Heart right ventricle (tissue), 16 donors: ENCODE data around the gene TMEM86A. TPM values are rescaled to one million over a fixed set of nuclear protein-coding genes. Genes with fewer than 3 reads are reported as not detected.

ENCODE experiments used
- ATAC-seq, 8 donors: fragments of 200-7000 bp; cut with Tn5 transposase; one replicate each; pipeline ENCODE4 v1.9.1; 2020; ENCODE audit warnings: mild to moderate bottlenecking in 8 of 8, moderate library complexity in 8 of 8, moderate number of reproducible peaks in 1 of 8
- DNase-seq, 2 donors: peaks; one replicate each; pipeline ENCODE4 v3.0.0-alpha.2; 2020
- H3K27ac ChIP-seq, 10 donors: fragments of 200-600 bp; sonication (generic) in 2 of 10; one replicate each; pipeline versions ENCODE4 v1.5.0 to v1.8.0; 2020 to 2022; ENCODE audit warnings: mild to moderate bottlenecking in 3 of 10
- H3K27me3 ChIP-seq, 7 donors: fragments of 200-600 bp; one replicate each; pipeline ENCODE4 v1.8.0; 2021 to 2022; ENCODE audit warnings: mild to moderate bottlenecking in 2 of 7
- H3K36me3 ChIP-seq, 9 donors: fragments of 200-600 bp; sonication (generic) in 1 of 9; one replicate each; pipeline versions ENCODE4 v1.5.0 to v1.8.0; 2020 to 2022; ENCODE audit warnings: mild to moderate bottlenecking in 2 of 9
- H3K4me1 ChIP-seq, 9 donors: fragments of 200-600 bp; sonication (generic) in 1 of 9; one replicate each; pipeline versions ENCODE4 v1.5.0 to v1.8.0; 2020 to 2022; ENCODE audit warnings: mild to moderate bottlenecking in 4 of 9
- H3K4me3 ChIP-seq, 10 donors: fragments of 200-600 bp; sonication (generic) in 2 of 10; one replicate each; pipeline versions ENCODE4 v1.5.0 to v1.8.0; 2020 to 2022; ENCODE audit warnings: mild to moderate bottlenecking in 7 of 10, moderate library complexity in 2 of 10
- H3K9me3 ChIP-seq, 11 donors: fragments of 200-600 bp in 10 of 11; sonication (generic) in 2 of 11; one replicate each; pipeline versions ENCODE4 v1.5.0 to v1.8.0; 2013 to 2022; ENCODE audit warnings: mild to moderate bottlenecking in 2 of 11, control low read depth in 1 of 11, moderate library complexity in 1 of 11
- WGBS, 2 donors: extraction: QIAGEN DNeasy Blood & Tissue Kit; methylation state at CpG; one replicate each; pipeline ENCODE4 v1.1.7; 2013; ENCODE audit warnings: inconsistent platforms in 1 of 2; 5-methylcytosine and 5-hydroxymethylcytosine counted together
- intact Hi-C, 10 donors: fragments of 100-400 bp; cut with DNase I; formaldehyde crosslinking; loops; one replicate each; pipeline versions ENCODE4 v1.11.1 to v1.14.2; 2022
- polyA plus RNA-seq, 2 donors: library from polyadenylated mRNA; stranded (reverse); fragments of 200-250 nt; gene quantifications; one replicate each; pipeline ENCODE4 v1.2.3, GENCODE V29; 2013
- total RNA-seq, 10 donors: library from RNA; stranded (reverse); fragmentation: NEBNext Ultra II Directional in 3 of 10; extraction: Animal tissue kit (Norgen Biotek cat#: 25700) in 3 of 10; gene quantifications; one replicate each; pipeline versions ENCODE4 v1.2.1 to v1.2.4, GENCODE V29; 2021 to 2023
- TF ChIP-seq, protein P1 (sequence below), 9 donors: fragments of 200-600 bp; sonication (generic) in 2 of 9; IDR thresholded peaks; one replicate each; pipeline versions ENCODE4 v1.5.0 to v1.8.0; 2021 to 2022; ENCODE audit warnings: antibody characterized with exemption in 9 of 9, mild to moderate bottlenecking in 5 of 9, moderate library complexity in 1 of 9
- donor health status: Arrhythmogenic right ventricular cardiomyopathy.
- donor health status: ischemic (EF 13 %, LVEDD 7.1; RV severe dilation, severe dysfunction).
- donor health status: healthy with polysubstance abuse.
- donor health status: DM: no; HTN: yes; CAD: no.
- donor health status: DM: no; HTN: no; CAD: no.
- donor health status: ischemic (EF 25% LVEDD 6.9; RV normal size, moderate dysfunction).
- donor health status: ischemic (EF 25% LVEDD 5.7; RV mildly dilated, moderate dysfunction).
- donor health status: healthy.
- donor health status: DM: yes; HTN: yes; CAD: no.
- donor health status: Ischemic cardiomyopathy.
- donor health status: ischemic (EF 35%, LVEDD 5.7; RV mildly dilated, moderate dysfunction).
- donor health status: nonischemic (EF 11% LVEDD 7.7; RV severe dilation, severe dysfunction).
- donor health status: DM: yes; HTN: yes; CAD: no.
- donor health status: PGD.
- donor health status: ischemic (EF 29% LVEDD 5.4; RV normal size, mild dysfunction).
- donor health status: nonischemic (EF 23%, LVEDD 6.1; RV moderate dilation, normal function).

TMEM86A gene
- total and polyA plus RNA-seq, 12 donors: 2.0 to 9.3 (median 5.0) TPM

DNA sequence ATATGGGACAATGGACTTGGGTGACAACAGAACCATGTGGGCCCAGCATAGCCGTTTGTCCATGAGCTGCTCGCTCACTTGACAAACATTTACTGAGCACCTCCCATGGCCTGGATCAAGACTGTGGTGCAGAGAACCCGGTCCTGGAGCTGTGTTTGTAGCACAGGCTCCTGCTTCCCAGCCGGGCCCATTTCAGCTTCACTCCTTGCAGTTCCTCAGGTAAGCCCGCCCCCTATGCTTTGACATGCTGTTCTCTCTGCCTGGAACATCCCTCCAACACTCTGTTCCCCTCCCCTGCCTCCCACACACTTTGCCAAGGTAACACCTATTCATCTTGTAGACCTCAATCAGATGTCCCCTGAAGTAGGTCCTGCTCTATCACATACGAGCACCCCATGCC lies 46.7 kb downstream of the TMEM86A start:
- no peak overlapping the region for H3K27ac ChIP-seq
- no peaks in the 10 kb centered on the region for H3K36me3 ChIP-seq
- TF ChIP-seq, protein P1, sequence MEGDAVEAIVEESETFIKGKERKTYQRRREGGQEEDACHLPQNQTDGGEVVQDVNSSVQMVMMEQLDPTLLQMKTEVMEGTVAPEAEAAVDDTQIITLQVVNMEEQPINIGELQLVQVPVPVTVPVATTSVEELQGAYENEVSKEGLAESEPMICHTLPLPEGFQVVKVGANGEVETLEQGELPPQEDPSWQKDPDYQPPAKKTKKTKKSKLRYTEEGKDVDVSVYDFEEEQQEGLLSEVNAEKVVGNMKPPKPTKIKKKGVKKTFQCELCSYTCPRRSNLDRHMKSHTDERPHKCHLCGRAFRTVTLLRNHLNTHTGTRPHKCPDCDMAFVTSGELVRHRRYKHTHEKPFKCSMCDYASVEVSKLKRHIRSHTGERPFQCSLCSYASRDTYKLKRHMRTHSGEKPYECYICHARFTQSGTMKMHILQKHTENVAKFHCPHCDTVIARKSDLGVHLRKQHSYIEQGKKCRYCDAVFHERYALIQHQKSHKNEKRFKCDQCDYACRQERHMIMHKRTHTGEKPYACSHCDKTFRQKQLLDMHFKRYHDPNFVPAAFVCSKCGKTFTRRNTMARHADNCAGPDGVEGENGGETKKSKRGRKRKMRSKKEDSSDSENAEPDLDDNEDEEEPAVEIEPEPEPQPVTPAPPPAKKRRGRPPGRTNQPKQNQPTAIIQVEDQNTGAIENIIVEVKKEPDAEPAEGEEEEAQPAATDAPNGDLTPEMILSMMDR (IDR thresholded peaks at IDR 0.05): no peak
- ATAC-seq (no peak), DNase-seq (no peak)
- no peaks in the 10 kb centered on the region for H3K27me3 ChIP-seq
- H3K4me3 ChIP-seq: no peak overlapping the region
- 81 to 84% methylated on average over 6 of the region's 6 CpGs for WGBS, 2 donors
- H3K9me3 ChIP-seq: no peaks in the 10 kb centered on the region
- H3K4me1 ChIP-seq: peaks cover 0 to 5% (median 0%) of the 10 kb centered on the region in 9 donors
- intact Hi-C loops: no loop called here

DNA sequence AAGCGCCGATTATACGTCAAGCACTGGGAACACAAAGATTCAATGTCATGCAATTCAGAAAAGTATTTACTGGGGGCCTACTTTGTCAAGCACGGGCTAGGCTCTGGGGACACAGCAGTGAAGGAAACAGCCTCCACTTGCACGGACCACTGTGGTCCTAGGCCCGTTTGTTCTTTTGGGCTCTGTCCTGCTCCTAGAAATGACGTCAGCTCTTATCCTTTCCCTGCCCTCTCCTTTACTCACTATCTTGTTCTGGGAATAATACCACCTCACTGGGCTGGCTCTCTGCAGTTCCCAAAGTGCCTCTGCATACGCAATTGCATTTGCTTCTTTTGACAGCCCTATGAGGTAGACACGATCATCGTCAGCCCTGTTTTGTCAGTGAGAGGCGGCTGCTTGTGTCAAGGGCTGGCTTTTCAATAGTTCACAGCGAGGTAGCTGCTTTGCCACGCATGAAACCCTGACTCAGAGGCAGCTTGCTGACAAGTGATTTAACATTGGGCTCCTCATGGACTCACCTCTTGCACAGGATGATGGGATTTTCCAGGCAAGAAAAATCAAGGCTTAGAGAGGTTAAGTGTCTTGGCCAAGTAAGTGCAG lies 50.3 kb downstream of the TMEM86A start:
- peaks cover 0 to 5% (median 0%) of the 10 kb centered on the region in 7 donors for H3K27me3 ChIP-seq
- no peak overlapping the region for H3K27ac ChIP-seq
- 71 to 75% methylated on average over 13 of the region's 13 CpGs for WGBS, 2 donors
- H3K36me3 ChIP-seq: no peaks in the 10 kb centered on the region
- H3K4me3 ChIP-seq: no peak overlapping the region
- ATAC-seq: no peak
- peaks cover 0 to 5% (median 0%) of the 10 kb centered on the region in 9 donors for H3K4me1 ChIP-seq
- intact Hi-C loops: no loop called here
- TF ChIP-seq, protein P1 (IDR thresholded peaks at IDR 0.05): no peak
- DNase-seq: no peak
- H3K9me3 ChIP-seq: no peaks in the 10 kb centered on the region

DNA sequence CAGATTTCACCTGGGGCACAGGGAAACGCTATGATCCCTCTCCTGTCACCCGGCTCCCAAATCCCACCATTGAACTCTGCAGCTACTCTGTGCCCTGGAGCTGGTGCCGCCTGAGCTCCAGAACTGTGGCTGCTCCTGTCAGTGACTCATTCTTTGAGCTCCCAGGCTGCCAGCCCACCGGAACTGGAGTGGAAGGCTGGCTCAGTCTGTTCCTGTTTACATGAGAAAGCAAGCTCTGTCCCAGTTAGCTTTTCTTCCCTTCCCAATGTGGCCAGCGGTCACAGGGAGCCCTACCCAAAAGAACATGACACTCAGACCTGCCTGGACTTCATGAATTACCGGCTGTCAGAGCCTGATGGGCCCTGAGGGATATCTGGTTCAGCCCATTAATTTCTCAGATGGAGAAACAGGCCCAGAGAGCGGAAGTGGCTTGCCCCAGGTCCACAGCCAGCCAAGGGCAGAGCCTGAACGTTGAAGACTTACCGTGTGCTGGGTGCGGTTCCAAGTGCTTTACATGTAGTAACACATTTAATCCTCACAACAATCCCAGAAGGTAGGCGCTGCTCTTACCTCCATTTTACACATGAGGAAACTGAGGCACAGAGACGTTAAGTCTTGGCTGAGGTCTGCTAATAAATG lies 51.2 kb downstream of the TMEM86A start:
- WGBS, 2 donors: 66 to 73% methylated on average over 12 of the region's 12 CpGs

DNA sequence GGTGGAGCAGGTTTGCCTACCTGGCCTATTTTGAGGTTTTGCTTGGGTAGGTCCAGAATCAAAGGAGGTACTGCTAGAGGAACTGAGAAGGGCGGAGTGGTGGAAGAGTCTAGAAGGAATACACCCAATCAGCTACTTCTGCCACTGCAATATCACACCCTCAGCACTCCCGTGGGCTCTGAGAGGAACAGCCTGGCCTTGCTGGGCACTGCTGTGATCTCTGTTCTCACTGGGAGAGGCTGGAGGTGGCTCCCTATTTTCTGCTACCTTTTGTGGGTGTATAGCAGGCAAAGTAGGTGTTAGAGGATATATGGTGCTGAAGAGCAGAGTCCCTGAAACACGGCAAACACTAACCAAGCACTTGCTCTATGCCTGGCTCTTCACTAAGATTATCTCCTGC lies 52.4 kb downstream of the TMEM86A start:
- intact Hi-C loops: no loop called here
- Histone ChIP-seq H3K9me3 (no peaks in the 10 kb centered on the region), H3K36me3 (no peaks in the 10 kb centered on the region), H3K4me1 (peaks cover 0 to 5% (median 0%) of the 10 kb centered on the region in 9 donors), H3K27me3 (peaks cover 0 to 6% (median 0%) of the 10 kb centered on the region in 7 donors), H3K27ac (no peak overlapping the region), H3K4me3 (no peak overlapping the region)
- 78 to 89% methylated on average over 3 of the region's 3 CpGs for WGBS, 2 donors
- DNase-seq (no peak), ATAC-seq (no peak)
- TF ChIP-seq, protein P1 (IDR thresholded peaks at IDR 0.05): no peak

More for the DNA sequence above, 51.2 kb downstream of the TMEM86A start:
- H3K36me3 ChIP-seq: no peaks in the 10 kb centered on the region
- TF ChIP-seq, protein P1 (IDR thresholded peaks at IDR 0.05): no peak
- H3K9me3 ChIP-seq: no peaks in the 10 kb centered on the region
- peaks cover 0 to 6% (median 0%) of the 10 kb centered on the region in 7 donors for H3K27me3 ChIP-seq
- intact Hi-C loops: no loop called here
- peaks cover 0 to 5% (median 0%) of the 10 kb centered on the region in 9 donors for H3K4me1 ChIP-seq
- H3K27ac ChIP-seq: no peak overlapping the region
- ATAC-seq (peak in 2 of 8 donors; percentile 28 to 64), DNase-seq (no peak)
- no peak overlapping the region for H3K4me3 ChIP-seq
